H1 (cell line): ENCODE measurements around the gene ZBTB20. TPM values are rescaled to one million over a fixed set of nuclear protein-coding genes. Genes with fewer than 3 reads are reported as not detected.

Source experiments
- CTCF ChIA-PET: fragments of 300-600 bp; sonication (Branson Sonifier 250); formaldehyde crosslinking; loops from one replicate; lab custom pipeline; 2021; ENCODE audit not compliant: partially characterized antibody; lab: Charles Lee
- POLR2A ChIA-PET: fragments of 300-600 bp; sonication (Branson Sonifier 250); formaldehyde crosslinking; loops from one replicate; lab custom pipeline; 2021; ENCODE audit warnings: inconsistent platforms; ENCODE audit not compliant: partially characterized antibody; lab: Charles Lee
- DNase-seq, 2 experiments: peaks; one replicate each; pipeline versions ENCODE4 v3.0.0 to v3.0.0-alpha.2; 2010 to 2022; ENCODE audit warnings: low spot score in 2 of 2, low read depth in 1 of 2, mixed read lengths in 1 of 2
- FAIRE-seq: peaks from 2 replicates; lab custom pipeline; 2011; peaks lifted over from hg19 to GRCh38; lab: Jason Lieb, UNC
- H2AFZ ChIP-seq: 2 replicates; pipeline ENCODE4 v1.8.1; 2012; ENCODE audit warnings: low read length, inconsistent platforms
- H2AK5ac ChIP-seq: 2 replicates; pipeline ENCODE4 v1.6.1; 2013; ENCODE audit warnings: low read depth, low read length
- H2BK120ac ChIP-seq: replicated peaks from 2 replicates; pipeline ENCODE3; 2013; ENCODE audit warnings: low read depth, low read length, inconsistent platforms
- H2BK12ac ChIP-seq: 2 replicates; pipeline ENCODE4 v1.6.1; 2013; ENCODE audit warnings: low read depth, low read length
- H2BK15ac ChIP-seq: 2 replicates; pipeline ENCODE4 v1.6.1; 2013; ENCODE audit warnings: low read length
- H2BK20ac ChIP-seq: 2 replicates; pipeline ENCODE4 v1.6.1; 2013; ENCODE audit warnings: low read length
- H2BK5ac ChIP-seq: 2 replicates; pipeline ENCODE4 v1.6.1; 2013; ENCODE audit warnings: low read depth, low read length
- H3K14ac ChIP-seq: 2 replicates; pipeline ENCODE4 v1.6.1; 2013; ENCODE audit warnings: inconsistent platforms; ENCODE audit not compliant: insufficient read length
- H3K18ac ChIP-seq: 2 replicates; pipeline ENCODE4 v1.6.1; 2013; ENCODE audit warnings: low read length; ENCODE audit errors: extremely low read depth
- H3K23ac ChIP-seq: 2 replicates; pipeline ENCODE4 v1.6.1; 2013; ENCODE audit warnings: inconsistent platforms; ENCODE audit not compliant: insufficient read length
- H3K23me2 ChIP-seq: 2 replicates; pipeline ENCODE4 v1.6.1; 2013; ENCODE audit warnings: low read depth, low read length
- H3K27ac ChIP-seq: 2 replicates; pipeline ENCODE4 v1.6.1; 2011; ENCODE audit warnings: low read depth, low read length, inconsistent platforms
- H3K27me3 ChIP-seq, 4 experiments: replicated peaks in 1 of 4; 1 replicate in 1 of 4; 2 replicates in 3 of 4; pipeline versions ENCODE4 v1.6.1 to v1.8.1; 2011 to 2013; ENCODE audit warnings: low read length in 3 of 4, mild to moderate bottlenecking in 3 of 4, inconsistent platforms in 2 of 4, mixed read lengths in 2 of 4, moderate library complexity in 1 of 4; ENCODE audit not compliant: control insufficient read depth in 3 of 4, insufficient read depth in 3 of 4; ENCODE audit errors: extremely low read depth in 1 of 4
- H3K36me3 ChIP-seq, 4 experiments: 2 replicates each; pipeline versions ENCODE4 v1.6.1 to v1.8.1; 2011 to 2013; ENCODE audit warnings: mild to moderate bottlenecking in 4 of 4, low read length in 3 of 4, moderate library complexity in 2 of 4, control low read depth in 1 of 4, inconsistent platforms in 1 of 4; ENCODE audit not compliant: insufficient read depth in 4 of 4, control insufficient read depth in 2 of 4
- H3K4ac ChIP-seq: replicated peaks from 2 replicates; pipeline ENCODE3; 2013; ENCODE audit warnings: low read length, low read depth, mixed read lengths, inconsistent platforms; ENCODE audit not compliant: insufficient read length
- H3K4me1 ChIP-seq, 4 experiments: replicated peaks in 1 of 4; 1 replicate in 1 of 4; 2 replicates in 3 of 4; pipeline versions ENCODE4 v1.6.1 to v1.8.1; 2011 to 2013; ENCODE audit warnings: low read length in 3 of 4, inconsistent platforms in 2 of 4, mixed read lengths in 1 of 4; ENCODE audit not compliant: insufficient read depth in 4 of 4, control insufficient read depth in 3 of 4
- H3K4me2 ChIP-seq, 2 experiments: 2 replicates each; pipeline versions ENCODE4 v1.6.1 to v1.8.1; 2011 to 2013; ENCODE audit warnings: low read depth in 2 of 2, low read length in 2 of 2, control low read depth in 1 of 2, inconsistent platforms in 1 of 2, mild to moderate bottlenecking in 1 of 2; ENCODE audit not compliant: insufficient read depth in 1 of 2
- H3K4me3 ChIP-seq, 4 experiments: fragments of 200-600, 300-600 bp in 1 of 4; sonication (generic), shearing (Covaris generic), sonication (Bioruptor Twin) in 1 of 4; 2 replicates each; pipeline versions ENCODE4 v1.5.1 to v1.8.1; 2011 to 2016; ENCODE audit warnings: low read length in 4 of 4, low read depth in 3 of 4, control low read depth in 2 of 4, inconsistent platforms in 2 of 4, mild to moderate bottlenecking in 2 of 4, mixed read lengths in 1 of 4, moderate library complexity in 1 of 4; ENCODE audit not compliant: insufficient read depth in 2 of 4; ENCODE audit errors: extremely low read depth in 1 of 4
- H3K56ac ChIP-seq: replicated peaks from 2 replicates; pipeline ENCODE3; 2013; ENCODE audit warnings: low read depth, mild to moderate bottlenecking, mixed read lengths, low read length, inconsistent platforms; ENCODE audit not compliant: insufficient read length
- H3K79me1 ChIP-seq: 2 replicates; pipeline ENCODE4 v1.6.1; 2013; ENCODE audit warnings: low read depth, low read length, control low read depth
- H3K79me2 ChIP-seq, 2 experiments: 2 replicates each; pipeline versions ENCODE4 v1.6.1 to v1.8.1; 2012 to 2013; ENCODE audit warnings: low read length in 2 of 2, mild to moderate bottlenecking in 2 of 2, inconsistent platforms in 1 of 2; ENCODE audit not compliant: insufficient read depth in 2 of 2, control insufficient read depth in 1 of 2
- H3K9ac ChIP-seq, 4 experiments: replicated peaks in 1 of 4; 1 replicate in 1 of 4; 2 replicates in 3 of 4; pipeline versions ENCODE4 v1.6.1 to v1.8.1; 2011 to 2013; ENCODE audit warnings: low read depth in 3 of 4, low read length in 3 of 4, control low read depth in 2 of 4, mild to moderate bottlenecking in 2 of 4, moderate library complexity in 2 of 4, inconsistent platforms in 1 of 4; ENCODE audit errors: extremely low read depth in 1 of 4
- H3K9me3 ChIP-seq, 2 experiments: 2 replicates each; pipeline versions ENCODE4 v1.6.1 to v1.8.1; 2012 to 2013; ENCODE audit warnings: mild to moderate bottlenecking in 2 of 2, moderate library complexity in 2 of 2, control low read depth in 1 of 2, inconsistent platforms in 1 of 2, low read depth in 1 of 2, low read length in 1 of 2, mixed read lengths in 1 of 2; ENCODE audit not compliant: insufficient read depth in 2 of 2
- H4K20me1 ChIP-seq, 2 experiments: replicated peaks in 1 of 2; 2 replicates each; pipeline versions ENCODE3 to v1.8.1; 2011 to 2013; ENCODE audit warnings: inconsistent platforms in 2 of 2, low read length in 2 of 2, mild to moderate bottlenecking in 1 of 2; ENCODE audit not compliant: insufficient read depth in 2 of 2, control insufficient read depth in 1 of 2
- H4K5ac ChIP-seq: 2 replicates; pipeline ENCODE4 v1.6.1; 2013; ENCODE audit warnings: low read length, low read depth, mixed read lengths, inconsistent platforms; ENCODE audit not compliant: insufficient read length
- H4K8ac ChIP-seq: 2 replicates; pipeline ENCODE4 v1.8.0; 2013; ENCODE audit warnings: mild to moderate bottlenecking, moderate library complexity, low read length, inconsistent platforms; ENCODE audit not compliant: insufficient read depth; ENCODE audit errors: extremely low read depth
- H4K91ac ChIP-seq: replicated peaks from 2 replicates; pipeline ENCODE3; 2013; ENCODE audit warnings: low read length, mixed read lengths, inconsistent platforms; ENCODE audit not compliant: insufficient read length
- BCL11A ChIP-seq, 2 experiments: IDR thresholded peaks; one replicate each; pipeline ENCODE4 v1.6.1; 2011; ENCODE audit warnings: low read depth in 2 of 2, low read length in 2 of 2, mild to moderate bottlenecking in 2 of 2
- EP300 ChIP-seq, 2 experiments: IDR thresholded peaks; 1 replicate in 1 of 2; 2 replicates in 1 of 2; pipeline ENCODE4 v1.6.1; 2011 to 2012; ENCODE audit warnings: low read depth in 2 of 2, low read length in 2 of 2, mild to moderate bottlenecking in 2 of 2, borderline replicate concordance in 1 of 2, inconsistent platforms in 1 of 2, moderate library complexity in 1 of 2
- GABPA ChIP-seq: IDR thresholded peaks from 2 replicates; pipeline ENCODE4 v1.6.1; 2011; ENCODE audit warnings: mild to moderate bottlenecking, low read length, moderate library complexity, borderline replicate concordance; ENCODE audit not compliant: insufficient read depth
- KDM4A ChIP-seq: IDR thresholded peaks from one replicate; pipeline ENCODE4 v1.7.1; 2012; ENCODE audit warnings: low read depth, mild to moderate bottlenecking, moderate library complexity, low read length, inconsistent platforms; ENCODE audit not compliant: severe bottlenecking
- KDM5A ChIP-seq: fragments of 200-600 bp; IDR thresholded peaks from 2 replicates; pipeline ENCODE4 v1.7.1; 2012; ENCODE audit warnings: mild to moderate bottlenecking, low read length, inconsistent platforms, mixed read lengths
- RAD21 ChIP-seq, 2 experiments: IDR thresholded peaks in 1 of 2; conservative IDR thresholded peaks in 1 of 2; 2 replicates each; pipeline ENCODE4 v1.6.1; 2011; ENCODE audit warnings: low read depth in 2 of 2, low read length in 2 of 2, improper control_type of control experiment in 1 of 2, inconsistent platforms in 1 of 2, mild to moderate bottlenecking in 1 of 2, moderate library complexity in 1 of 2
- RXRA ChIP-seq: IDR thresholded peaks from 2 replicates; pipeline ENCODE4 v1.6.1; 2011; ENCODE audit warnings: low read depth, mild to moderate bottlenecking, low read length, moderate library complexity; ENCODE audit not compliant: insufficient read depth
- SIX5 ChIP-seq: IDR thresholded peaks from 2 replicates; pipeline ENCODE4 v1.6.1; 2011; ENCODE audit warnings: mild to moderate bottlenecking, low read depth, low read length
- SP4 ChIP-seq: IDR thresholded peaks from 2 replicates; pipeline ENCODE4 v1.6.1; 2012; ENCODE audit warnings: low read length, inconsistent platforms
- ZNF274 ChIP-seq: IDR thresholded peaks from 2 replicates; pipeline ENCODE4 v1.7.0; 2012; ENCODE audit warnings: low read length, borderline replicate concordance; ENCODE audit errors: extremely low read depth
- WGBS, 2 experiments: shearing (Covaris generic) in 1 of 2; methylation state at CpG; one replicate each; pipeline versions ENCODE4 v1.1.6 to v1.1.7; 2013 to 2015; ENCODE audit warnings: low lambda C conversion rate in 2 of 2, mixed read lengths in 2 of 2, inconsistent platforms in 1 of 2, low coverage in 1 of 2, missing lambda C conversion rate in 1 of 2; ENCODE audit not compliant: insufficient replicate concordance in 2 of 2, insufficient coverage in 1 of 2, insufficient read length in 1 of 2; ENCODE audit errors: extremely low coverage in 1 of 2, missing lambda C conversion rate in 1 of 2; 5-methylcytosine and 5-hydroxymethylcytosine counted together
- polyA plus RNA-seq, 7 experiments: library from polyadenylated mRNA; depleted of rRNA in 3 of 7; stranded (reverse) in 5 of 7; unstranded in 2 of 7; fragments of >200 nt in 5 of 7; fragments of 200-250 nt in 2 of 7; gene quantifications; 1 replicate in 5 of 7; 2 replicates in 1 of 7; 4 replicates in 1 of 7; pipeline versions ENCODE4 v1.2.1 to v1.2.3, GENCODE V29; 2011 to 2013; ENCODE audit warnings: missing spikeins in 2 of 7, mixed read lengths in 2 of 7
- total RNA-seq: library from RNA; stranded (reverse); fragmentation: NEBNext Ultra II Directional; extraction: Animal tissue kit (Norgen Biotek cat#: 25700); gene quantifications from 2 replicates; pipeline ENCODE4 v1.2.1, GENCODE V29; 2021
- TF ChIP-seq, protein P1 (sequence below): IDR thresholded peaks from 2 replicates; pipeline ENCODE4 v1.6.1; 2011; ENCODE audit warnings: low read depth, mild to moderate bottlenecking, low read length; ENCODE audit not compliant: insufficient read depth

Gene ZBTB20
- total and polyA plus RNA-seq, 2 of the 8 experiments (the other 6 are each of a cell fraction or from before 2014, with no cell fraction given) = 0.35 to 1.3 TPM

DNA sequence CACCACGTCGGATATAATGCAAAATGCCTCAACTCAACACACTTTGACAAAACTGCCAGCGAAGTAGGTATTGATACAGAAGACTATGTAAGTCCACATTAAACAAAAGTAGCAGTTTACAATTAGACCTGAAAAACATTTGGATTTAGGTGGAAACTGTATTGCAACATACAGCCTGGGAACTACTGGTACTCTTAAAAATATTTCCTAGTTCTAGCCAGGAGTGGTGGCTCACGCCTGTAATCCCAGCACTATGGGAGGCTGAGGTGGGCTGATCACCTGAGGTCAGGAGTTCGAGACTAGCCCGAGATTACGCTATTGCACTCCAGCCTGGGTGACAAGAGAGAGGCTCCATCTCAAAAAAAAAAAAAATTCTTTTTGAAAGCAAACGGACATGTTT lies 246.2 kb downstream of the ZBTB20 start:
- H3K27me3 ChIP-seq = peaks cover 0 to 6% (median under 1%) of the 10 kb centered on the region in 4 experiments; a peak in 4 of 7 replicates
- H4K91ac ChIP-seq = no peak overlapping the region
- no peak for TF ChIP-seq RXRA
- no peak for TF ChIP-seq SIX5
- no peak for TF ChIP-seq GABPA
- no peak for TF ChIP-seq SP4
- TF ChIP-seq BCL11A (IDR thresholded peaks at IDR 0.05; ENCODE audit: low read depth in 2 of 2, low read length in 2 of 2) = no peak
- no peak for TF ChIP-seq ZNF274
- TF ChIP-seq KDM5A = no peak
- TF ChIP-seq RAD21 (IDR thresholded peaks at IDR 0.05 in 1 of 2, conservative IDR thresholded peaks at IDR 0.05 in 1 of 2; ENCODE audit: low read depth in 2 of 2, low read length in 2 of 2) = no peak
- TF ChIP-seq EP300 (IDR thresholded peaks at IDR 0.05; ENCODE audit: borderline replicate concordance in 1 of 2, low read depth in 2 of 2, low read length in 2 of 2) = no peak
- TF ChIP-seq KDM4A = no peak
- TF ChIP-seq, protein P1, sequence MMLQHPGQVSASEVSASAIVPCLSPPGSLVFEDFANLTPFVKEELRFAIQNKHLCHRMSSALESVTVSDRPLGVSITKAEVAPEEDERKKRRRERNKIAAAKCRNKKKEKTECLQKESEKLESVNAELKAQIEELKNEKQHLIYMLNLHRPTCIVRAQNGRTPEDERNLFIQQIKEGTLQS = no peak
- TF ChIP-seq, all 59 proteins: peak for 0
- Histone ChIP-seq H3K4me2 (no peak overlapping the region), H2BK15ac (no peak overlapping the region), H3K23ac (no peak overlapping the region), H2BK5ac (no peak overlapping the region), H3K27ac (no peak overlapping the region), H2AK5ac (no peak overlapping the region), H3K79me1 (no peaks in the 10 kb centered on the region), H3K9ac (no peak overlapping the region), H3K56ac (no peak overlapping the region), H2BK120ac (no peak overlapping the region), H2BK12ac (no peak overlapping the region), H3K4ac (no peak overlapping the region), H3K36me3 (no peaks in the 10 kb centered on the region), H3K4me3 (no peak overlapping the region), H4K20me1 (no peaks in the 10 kb centered on the region), H4K5ac (no peak overlapping the region), H2AFZ (no peak overlapping the region), H2BK20ac (no peak overlapping the region), H4K8ac (no peak overlapping the region), H3K14ac (no peak overlapping the region), H3K18ac (no peak overlapping the region), H3K23me2 (no peaks in the 10 kb centered on the region), H3K9me3 (no peaks in the 10 kb centered on the region), H3K79me2 (no peaks in the 10 kb centered on the region), H3K4me1 (peaks cover 0 to 7% (median 5%) of the 10 kb centered on the region in 4 experiments; a peak in 4 of 7 replicates)
- POLR2A ChIA-PET = no interaction called here
- no peak for DNase-seq
- CTCF ChIA-PET = no interaction called here
- WGBS, 2 experiments = 96% methylated on average over 8 of the region's 8 CpGs; no CpG with 5 or more reads in 1 of the 2 experiments
- FAIRE-seq = no peak
